Spleen (tissue), 11 donors: Measurements from ENCODE around the gene RANBP3L. TPM values are rescaled to one million over a fixed set of nuclear protein-coding genes. Genes with fewer than 3 reads are reported as not detected.
A peak's percentile ranks its signal among the peaks of the same experiment; 100 is the strongest.

Experiments used
- DNase-seq: peaks from one replicate; pipeline ENCODE4 v3.0.0-alpha.2; 2020
- H3K27ac ChIP-seq, 8 donors: fragments of 200-600 bp; sonication (generic) in 7 of 8; 1 replicate in 4 of 8; 2 replicates in 4 of 8; pipeline versions ENCODE4 v1.5.0 to v1.8.0; 2016 to 2021; ENCODE audit warnings: inconsistent platforms in 4 of 8, mild to moderate bottlenecking in 4 of 8, moderate library complexity in 1 of 8
- H3K27me3 ChIP-seq, 7 donors: fragments of 200-600 bp; sonication (generic) in 6 of 7; replicated peaks in 1 of 7; 1 replicate in 4 of 7; 2 replicates in 3 of 7; pipeline versions ENCODE4 v1.5.0 to v1.8.0; 2016 to 2021; ENCODE audit warnings: inconsistent platforms in 3 of 7, mild to moderate bottlenecking in 1 of 7
- H3K36me3 ChIP-seq, 6 donors: fragments of 200-600 bp; sonication (generic) in 5 of 6; 1 replicate in 4 of 6; 2 replicates in 2 of 6; pipeline versions ENCODE4 v1.5.0 to v1.8.0; 2016 to 2021; ENCODE audit warnings: inconsistent platforms in 2 of 6
- H3K4me1 ChIP-seq, 6 donors: fragments of 200-600 bp; sonication (generic) in 5 of 6; 1 replicate in 3 of 6; 2 replicates in 3 of 6; pipeline versions ENCODE4 v1.5.0 to v1.8.0; 2016 to 2021; ENCODE audit warnings: inconsistent platforms in 3 of 6
- H3K4me3 ChIP-seq, 8 donors: fragments of 200-600 bp; sonication (generic) in 7 of 8; 1 replicate in 4 of 8; 2 replicates in 4 of 8; pipeline versions ENCODE4 v1.5.0 to v1.8.0; 2016 to 2021; ENCODE audit warnings: inconsistent platforms in 4 of 8, mild to moderate bottlenecking in 4 of 8, moderate library complexity in 2 of 8
- H3K9me3 ChIP-seq, 8 donors: fragments of 200-600 bp; sonication (generic) in 7 of 8; 1 replicate in 4 of 8; 2 replicates in 4 of 8; pipeline versions ENCODE4 v1.5.0 to v1.8.0; 2016 to 2021; ENCODE audit warnings: inconsistent platforms in 4 of 8
- CTCF ChIP-seq, 11 experiments: fragments of 200-600 bp in 7 of 11; fragments of 450-650 bp in 4 of 11; sonication (generic) in 4 of 11; IDR thresholded peaks in 8 of 11; conservative IDR thresholded peaks in 3 of 11; 1 replicate in 7 of 11; 2 replicates in 4 of 11; pipeline versions ENCODE4 v1.4.0 to v1.8.0; 2016 to 2021; ENCODE audit warnings: antibody characterized with exemption in 11 of 11, inconsistent platforms in 4 of 11, mild to moderate bottlenecking in 1 of 11
- POLR2A ChIP-seq, 3 donors: fragments of 450-650 bp; IDR thresholded peaks; one replicate each; pipeline ENCODE4 v1.5.1; 2017; ENCODE audit warnings: antibody characterized with exemption in 3 of 3, mild to moderate bottlenecking in 1 of 3
- POLR2AphosphoS5 ChIP-seq, 3 donors: sonication (generic); formaldehyde crosslinking; IDR thresholded peaks; one replicate each; pipeline ENCODE4 v1.5.1; 2017; ENCODE audit warnings: antibody characterized with exemption in 3 of 3
- WGBS, 5 donors: extraction: QIAGEN DNeasy Blood & Tissue Kit in 3 of 5; methylation state at CpG; one replicate each; pipeline versions ENCODE4 v1.1.5 to v1.1.7; 2013 to 2018; 5-methylcytosine and 5-hydroxymethylcytosine counted together
- intact Hi-C: fragments of 100-400 bp; cut with DNase I; formaldehyde crosslinking; loops from one replicate; pipeline ENCODE4 v1.15.0; 2023; ENCODE audit warnings: low total_unique reads
- polyA plus RNA-seq, 3 donors: library from polyadenylated mRNA; stranded (reverse); fragments of 200-250 nt; gene quantifications; one replicate each; pipeline ENCODE4 v1.2.1, GENCODE V29; 2013
- total RNA-seq, 7 donors: library from RNA; depleted of rRNA in 3 of 7; stranded (reverse); fragments of >200 nt in 3 of 7; fragmentation: NEBNext Ultra II Directional in 4 of 7; extraction: Animal tissue kit (Norgen Biotek cat#: 25700) in 4 of 7; gene quantifications; one replicate each; pipeline versions ENCODE4 v1.1.0 to v1.2.1, GENCODE V29; 2016 to 2021
- donor health status: healthy with polysubstance abuse.
- donor health status: DM: no; HTN: no; CAD: no; lungs with moderate emphysema.
- donor health status: DM: no; HTN: no; CAD: no.
- donor health status: Bipolar disorder and iron deficiency.
- donor health status: healthy.
- donor health status: DM: no; HTN: no; CAD: no.
- donor health status: DM: yes; HTN: yes; CAD: no.

RANBP3L gene
- total and polyA plus RNA-seq, 10 donors, result 0.02 to 0.97 (median 0.08) TPM; not detected in 6

- Histone ChIP-seq H3K4me3 (peak overlapping the region in 3 of 8 donors; percentile 58 to 80 (median 75)), H3K27ac (peak overlapping the region in 7 of 8 donors; percentile 47 to 98 (median 96)), H3K36me3 (no peaks in the 10 kb centered on the region), H3K9me3 (no peaks in the 10 kb centered on the region), H3K27me3 (no peaks in the 10 kb centered on the region), H3K4me1 (peaks cover 13 to 62% (median 48%) of the 10 kb centered on the region in 6 donors)
- no peak for DNase-seq
- 61 to 75% (median 74%) methylated on average over 4 of the region's 4 CpGs for WGBS, 5 donors
- intact Hi-C loops, result loop anchor here (10.0 kb wide), 1 partner anchor 85 kb away; the partner anchor contains the start of genes LMBRD2 and SKP2
- TF ChIP-seq POLR2AphosphoS5 (IDR thresholded peaks at IDR 0.05), result no peak
- TF ChIP-seq POLR2A (IDR thresholded peaks at IDR 0.05), result no peak
- no peak for TF ChIP-seq CTCF (IDR thresholded peaks at IDR 0.05 in 8 of 11, conservative IDR thresholded peaks at IDR 0.05 in 3 of 11)
Observed at GRCh38 chr5:36239370-36240293, 62.1 kb downstream of the RANBP3L start.

- Histone ChIP-seq H3K27me3 (no peaks in the 10 kb centered on the region), H3K27ac (peak overlapping the region in 7 of 8 donors; percentile 18 to 98 (median 95)), H3K36me3 (no peaks in the 10 kb centered on the region), H3K4me1 (peaks cover 13 to 62% (median 48%) of the 10 kb centered on the region in 6 donors), H3K4me3 (no peak overlapping the region), H3K9me3 (no peaks in the 10 kb centered on the region)
- no peak for TF ChIP-seq CTCF (IDR thresholded peaks at IDR 0.05 in 8 of 11, conservative IDR thresholded peaks at IDR 0.05 in 3 of 11)
- no peak for TF ChIP-seq POLR2A (IDR thresholded peaks at IDR 0.05)
- no peak for TF ChIP-seq POLR2AphosphoS5 (IDR thresholded peaks at IDR 0.05)
- intact Hi-C loops, result loop anchor here (10.0 kb wide), 1 partner anchor 84 kb away; the partner anchor contains the start of genes LMBRD2 and SKP2
- WGBS, 5 donors, result 61 to 74% (median 69%) methylated on average over 2 of the region's 2 CpGs
- DNase-seq, result no peak
Observed at GRCh38 chr5:36238502-36239295, 63.0 kb downstream of the RANBP3L start.

- Histone ChIP-seq H3K4me1 (peaks cover 13 to 58% (median 44%) of the 10 kb centered on the region in 6 donors), H3K36me3 (no peaks in the 10 kb centered on the region), H3K9me3 (no peaks in the 10 kb centered on the region), H3K27me3 (no peaks in the 10 kb centered on the region), H3K27ac (peak overlapping the region in 5 of 8 donors; percentile 1 to 98 (median 96)), H3K4me3 (no peak overlapping the region)
- no peak for TF ChIP-seq POLR2A (IDR thresholded peaks at IDR 0.05)
- no peak for TF ChIP-seq POLR2AphosphoS5 (IDR thresholded peaks at IDR 0.05)
- TF ChIP-seq CTCF (IDR thresholded peaks at IDR 0.05 in 8 of 11, conservative IDR thresholded peaks at IDR 0.05 in 3 of 11), result no peak
- 92 to 98% (median 97%) methylated on average over 2 of the region's 2 CpGs for WGBS, 5 donors
- intact Hi-C loops, result loop anchor here (10.0 kb wide), 1 partner anchor 83 kb away; the partner anchor contains the start of genes LMBRD2 and SKP2
- no peak for DNase-seq
Observed at GRCh38 chr5:36237751-36238150, 64.0 kb downstream of the RANBP3L start.
